KOPT-K1 (cell line): ENCODE results near the gene MIPOL1.
"Not testable (repeated sequence)": the region's sequence is repeated elsewhere in the genome, so short reads cannot be mapped to it uniquely, and the experiment has no call there.

Source experiments
- H3K27ac ChIP-seq: fragments of 200-600 bp; sonication (generic); 2 replicates; pipeline ENCODE4 v1.5.1; 2016; ENCODE audit warnings: antibody characterized with exemption, mild to moderate bottlenecking, low read depth, low read length; ENCODE audit not compliant: poor library complexity, severe bottlenecking
- H3K36me3 ChIP-seq: fragments of 200-600 bp; sonication (generic); 2 replicates; pipeline ENCODE4 v1.5.1; 2017; ENCODE audit warnings: antibody characterized with exemption, mild to moderate bottlenecking, low read length, moderate library complexity; ENCODE audit not compliant: insufficient read depth
- H3K9me3 ChIP-seq: fragments of 200-600 bp; sonication (generic); 2 replicates; pipeline ENCODE4 v1.5.1; 2017; ENCODE audit warnings: antibody characterized with exemption, low read length, mild to moderate bottlenecking; ENCODE audit not compliant: insufficient read depth, poor library complexity, severe bottlenecking

MIPOL1 gene

GRCh38 chr14:37202265-37202664 is 4.5 kb downstream of the MIPOL1 start:
- Histone ChIP-seq H3K36me3 (no peaks in the 10 kb centered on the region), H3K27ac (no peak overlapping the region), H3K9me3 (peaks cover 16% of the 10 kb centered on the region)

GRCh38 chr14:37202812-37203211 is 5.1 kb downstream of the MIPOL1 start:
- Histone ChIP-seq H3K9me3 (peaks cover 16% of the 10 kb centered on the region), H3K27ac (no peak overlapping the region), H3K36me3 (no peaks in the 10 kb centered on the region)

GRCh38 chr14:37203423-37203822 is 5.7 kb downstream of the MIPOL1 start:
- Histone ChIP-seq H3K36me3 (no peaks in the 10 kb centered on the region), H3K27ac (no peak overlapping the region), H3K9me3 (peaks cover 16% of the 10 kb centered on the region)

DNA sequence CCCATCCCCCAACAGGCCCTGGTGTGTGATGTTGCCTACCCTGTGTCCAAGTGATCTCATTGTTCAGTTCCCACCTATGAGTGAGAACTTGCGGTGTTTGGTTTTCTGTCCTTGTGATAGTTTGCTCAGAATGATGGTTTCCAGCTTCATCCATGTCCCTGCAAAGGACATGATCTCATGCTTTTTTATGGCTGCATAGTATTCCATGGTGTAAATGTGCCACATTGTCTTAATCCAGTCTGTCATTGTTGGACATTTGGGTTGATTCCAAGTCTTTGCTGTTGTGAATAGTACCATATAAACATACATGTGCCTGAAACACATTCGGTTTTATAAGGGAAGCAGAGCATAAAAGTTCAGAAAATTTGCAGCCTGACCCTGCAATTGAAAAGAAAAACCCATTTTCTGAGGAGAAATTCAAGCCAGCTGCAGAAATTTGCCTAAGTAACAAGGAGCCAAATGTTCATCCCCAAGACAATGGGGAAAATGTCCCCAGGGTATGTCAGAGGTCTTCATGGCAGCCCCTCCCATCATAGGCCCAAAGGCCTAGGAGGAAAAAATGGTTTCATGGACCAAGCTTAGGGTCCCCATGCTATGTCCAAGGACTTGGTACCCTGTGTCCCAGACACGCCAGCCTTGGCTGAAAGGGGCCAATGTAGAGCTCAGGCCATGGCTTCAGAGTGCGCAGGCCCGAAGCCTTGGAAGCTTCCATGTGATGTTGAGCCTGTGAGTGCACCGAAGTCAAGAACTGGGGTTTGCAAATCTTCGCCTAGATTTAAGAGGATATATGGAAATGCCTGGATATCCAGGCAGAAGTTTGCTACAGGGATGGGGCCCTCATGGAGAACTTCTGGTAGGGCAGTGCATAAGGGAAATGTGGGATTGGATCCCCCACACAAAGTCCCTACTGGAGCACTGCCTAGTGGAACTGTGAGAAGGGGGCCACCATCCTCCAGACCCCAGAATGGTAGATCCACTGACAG is 8.2 kb downstream of the MIPOL1 start:
- H3K27ac ChIP-seq, H3K36me3 ChIP-seq: not testable (repeated sequence)
- H3K9me3 ChIP-seq: peaks cover 16% of the 10 kb centered on the region

DNA sequence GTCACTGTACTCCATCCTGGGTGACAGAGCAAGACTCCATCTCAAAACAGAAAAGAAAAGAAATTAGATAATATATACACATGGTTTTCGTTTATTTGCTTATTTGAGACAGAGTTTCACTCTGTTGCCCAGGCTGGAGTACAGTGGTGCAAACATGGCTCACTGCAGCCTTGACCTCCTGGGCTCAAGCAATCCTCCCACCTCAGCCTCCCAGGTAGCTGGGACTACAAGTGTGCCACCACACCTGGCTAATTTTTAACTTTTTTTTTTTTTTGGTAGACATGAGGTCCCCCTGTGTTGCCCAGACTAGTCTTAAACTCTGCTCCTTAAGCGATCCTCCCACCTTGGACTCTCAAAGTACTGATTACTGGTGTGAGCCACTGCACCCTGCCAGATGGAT is 11.9 kb downstream of the MIPOL1 start:
- H3K36me3 ChIP-seq, H3K27ac ChIP-seq: not testable (repeated sequence)
- H3K9me3 ChIP-seq: peaks cover 16% of the 10 kb centered on the region

DNA sequence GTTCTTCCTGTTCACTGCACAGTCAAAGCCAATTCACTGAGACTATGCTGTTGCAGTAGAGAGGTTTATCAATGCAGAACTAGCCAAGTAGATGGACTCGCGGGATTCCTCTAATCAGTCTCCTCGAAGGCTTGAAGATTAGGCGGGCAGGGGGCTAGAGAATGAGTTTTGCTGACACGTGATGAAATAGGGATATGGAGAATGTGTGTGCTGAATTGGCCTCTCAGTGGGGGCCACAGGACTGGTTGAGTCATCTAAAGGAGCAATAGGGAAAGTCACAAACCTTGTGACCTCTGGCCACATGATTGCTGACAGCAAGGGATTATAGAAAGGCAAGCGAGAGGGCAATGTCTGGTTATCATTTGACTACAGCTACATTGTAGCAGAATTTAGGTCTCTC is 12.7 kb downstream of the MIPOL1 start:
- peaks cover 16% of the 10 kb centered on the region for H3K9me3 ChIP-seq
- H3K27ac ChIP-seq: no peak overlapping the region
- H3K36me3 ChIP-seq: no peaks in the 10 kb centered on the region

GRCh38 chr14:37213016-37213415 is 15.3 kb downstream of the MIPOL1 start:
- Histone ChIP-seq H3K9me3 (no peaks in the 10 kb centered on the region), H3K27ac (no peak overlapping the region), H3K36me3 (no peaks in the 10 kb centered on the region)

DNA sequence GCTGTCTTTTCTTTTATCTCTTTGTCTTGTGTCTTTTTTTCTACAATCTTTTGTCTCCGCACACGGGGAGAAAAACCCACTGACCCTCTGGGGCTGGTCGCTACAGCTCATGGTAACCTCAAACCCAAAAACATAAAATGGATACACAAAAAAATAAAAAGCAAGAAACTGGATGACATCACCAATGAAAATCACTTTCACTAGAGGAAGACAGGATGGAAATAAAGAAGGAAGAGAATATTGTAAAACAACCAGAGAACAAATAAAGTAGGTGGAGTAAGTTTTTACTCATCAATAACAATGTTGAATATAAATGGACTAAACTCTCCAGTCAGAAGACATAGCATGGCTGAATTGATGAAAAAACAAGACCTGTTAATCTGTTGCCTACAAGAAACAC is 17.6 kb downstream of the MIPOL1 start:
- H3K9me3 ChIP-seq: no peaks in the 10 kb centered on the region
- no peak overlapping the region for H3K27ac ChIP-seq
- no peaks in the 10 kb centered on the region for H3K36me3 ChIP-seq

GRCh38 chr14:37221073-37221472 is 23.3 kb downstream of the MIPOL1 start:
- H3K36me3 ChIP-seq: no peaks in the 10 kb centered on the region
- H3K9me3 ChIP-seq: peaks cover 13% of the 10 kb centered on the region
- no peak overlapping the region for H3K27ac ChIP-seq

GRCh38 chr14:37223947-37224474 is 26.3 kb downstream of the MIPOL1 start:
- H3K36me3 ChIP-seq: no peaks in the 10 kb centered on the region
- H3K27ac ChIP-seq: no peak overlapping the region
- peaks cover 13% of the 10 kb centered on the region for H3K9me3 ChIP-seq

DNA sequence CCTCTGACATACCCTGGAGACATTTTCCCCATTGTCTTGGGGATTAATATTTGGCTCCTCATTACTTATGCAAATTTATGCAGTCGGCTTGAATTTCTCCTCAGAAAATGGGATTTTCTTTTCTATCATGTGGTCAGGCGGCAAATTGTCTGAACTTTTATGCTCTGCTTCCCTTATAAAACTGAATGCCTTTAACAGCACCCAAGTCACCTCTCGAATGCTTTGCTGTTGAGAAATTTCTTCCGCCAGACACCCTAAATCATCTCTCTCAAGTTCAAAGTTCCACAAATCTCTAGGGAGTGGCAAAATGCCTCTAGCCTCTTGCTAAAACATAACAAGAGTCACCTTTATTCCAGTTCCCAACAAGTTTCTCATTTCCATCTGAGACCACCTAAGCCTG is 27.9 kb downstream of the MIPOL1 start:
- not testable (repeated sequence) for H3K27ac ChIP-seq
- peaks cover 13% of the 10 kb centered on the region for H3K9me3 ChIP-seq

GRCh38 chr14:37230551-37231194 is 32.9 kb downstream of the MIPOL1 start:
- Histone ChIP-seq H3K36me3 (no peaks in the 10 kb centered on the region), H3K27ac (no peak overlapping the region), H3K9me3 (no peaks in the 10 kb centered on the region)

More for the DNA sequence above, 27.9 kb downstream of the MIPOL1 start:
- H3K36me3 ChIP-seq: not testable (repeated sequence)

- Histone ChIP-seq H3K9me3 (no peaks in the 10 kb centered on the region), H3K36me3 (no peaks in the 10 kb centered on the region), H3K27ac (no peak overlapping the region)
Observed at GRCh38 chr14:37232907-37233481, 35.3 kb downstream of the MIPOL1 start.

DNA sequence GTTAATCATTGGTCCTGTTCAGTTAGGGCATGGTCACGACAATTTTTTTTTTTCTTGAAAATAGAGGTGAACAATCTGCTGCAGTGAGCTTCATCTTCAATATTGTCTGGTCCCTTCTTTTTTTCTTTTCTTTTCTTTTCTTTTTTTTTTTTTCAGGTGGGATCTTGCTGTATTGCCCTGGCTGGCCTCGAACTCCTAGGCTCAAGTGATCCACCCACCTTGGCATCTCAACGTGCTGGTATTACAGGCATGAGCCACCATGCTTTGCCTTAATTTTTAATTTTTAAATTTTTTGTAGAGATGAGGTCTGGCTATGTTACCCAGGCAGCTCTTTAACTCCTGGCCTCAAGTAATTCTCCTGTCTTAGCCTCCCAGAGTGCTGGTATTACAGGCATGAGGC is 36.5 kb downstream of the MIPOL1 start:
- no peaks in the 10 kb centered on the region for H3K36me3 ChIP-seq
- no peaks in the 10 kb centered on the region for H3K9me3 ChIP-seq
- no peak overlapping the region for H3K27ac ChIP-seq

DNA sequence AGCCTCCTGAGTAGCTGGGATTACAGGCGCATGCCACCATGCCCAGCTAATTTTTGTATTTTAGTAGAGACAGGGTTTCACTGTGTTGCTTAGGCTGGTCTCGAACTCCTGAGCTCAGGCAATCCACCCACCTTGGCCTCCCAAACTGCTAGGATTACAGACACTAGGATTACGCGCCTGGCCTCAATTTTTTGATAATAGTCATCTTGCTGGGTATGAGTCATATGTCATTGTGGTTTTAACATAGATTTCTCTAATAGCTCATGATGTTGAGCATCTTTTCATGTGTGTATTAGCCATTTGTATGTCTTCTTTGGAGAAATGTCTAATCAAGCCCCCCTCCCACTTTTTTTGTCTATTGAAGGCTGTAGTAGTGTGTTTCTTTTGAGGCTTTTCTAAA is 38.3 kb downstream of the MIPOL1 start:
- not testable (repeated sequence) for H3K9me3 ChIP-seq, H3K36me3 ChIP-seq, H3K27ac ChIP-seq
